ENCODE results near the gene ADO. TPM values are rescaled to one million over a fixed set of nuclear protein-coding genes. Genes with fewer than 3 reads are reported as not detected.
A peak's percentile ranks its signal among the peaks of the same experiment; 100 is the strongest.

The ADO gene
- total and polyA plus RNA-seq, 10 of the 15 experiments (the other 5 are each of a cell fraction or from before 2014, with no cell fraction given): 4.3 to 44.6 (median 18.7) TPM

DNA sequence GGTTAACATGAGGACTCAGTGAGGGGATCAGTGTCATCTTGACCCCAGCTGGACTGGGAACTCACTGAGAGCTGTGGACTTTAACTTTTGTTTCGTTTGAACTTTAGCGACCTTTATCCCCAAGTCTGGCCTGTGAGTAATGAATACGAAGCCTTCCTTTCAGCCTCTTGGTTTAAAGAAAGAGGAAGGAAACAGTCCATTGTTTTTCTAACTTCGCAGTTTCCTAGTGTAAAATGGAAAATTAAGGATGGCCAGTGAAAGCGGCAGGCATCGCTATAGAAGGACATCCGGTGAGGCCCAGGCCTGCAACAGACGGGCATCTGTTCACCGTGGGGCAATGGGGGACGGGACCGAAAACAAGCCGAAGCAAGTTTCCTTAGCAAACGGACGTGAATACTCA is 44.1 kb upstream of the ADO start (continued):
- TF ChIP-seq, protein P1, sequence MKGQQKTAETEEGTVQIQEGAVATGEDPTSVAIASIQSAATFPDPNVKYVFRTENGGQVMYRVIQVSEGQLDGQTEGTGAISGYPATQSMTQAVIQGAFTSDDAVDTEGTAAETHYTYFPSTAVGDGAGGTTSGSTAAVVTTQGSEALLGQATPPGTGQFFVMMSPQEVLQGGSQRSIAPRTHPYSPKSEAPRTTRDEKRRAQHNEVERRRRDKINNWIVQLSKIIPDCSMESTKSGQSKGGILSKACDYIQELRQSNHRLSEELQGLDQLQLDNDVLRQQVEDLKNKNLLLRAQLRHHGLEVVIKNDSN (IDR thresholded peaks at IDR 0.05; ENCODE audit: borderline replicate concordance, extremely low read length, insufficient read depth, low read depth, low read length): no peak
- TF ChIP-seq ZNF274 (IDR thresholded peaks at IDR 0.05; ENCODE audit: insufficient read depth, insufficient read length) (no peak), SRF (IDR thresholded peaks at IDR 0.05; ENCODE audit: low read depth in 2 of 2, low read length in 2 of 2) (no peak)

DNA sequence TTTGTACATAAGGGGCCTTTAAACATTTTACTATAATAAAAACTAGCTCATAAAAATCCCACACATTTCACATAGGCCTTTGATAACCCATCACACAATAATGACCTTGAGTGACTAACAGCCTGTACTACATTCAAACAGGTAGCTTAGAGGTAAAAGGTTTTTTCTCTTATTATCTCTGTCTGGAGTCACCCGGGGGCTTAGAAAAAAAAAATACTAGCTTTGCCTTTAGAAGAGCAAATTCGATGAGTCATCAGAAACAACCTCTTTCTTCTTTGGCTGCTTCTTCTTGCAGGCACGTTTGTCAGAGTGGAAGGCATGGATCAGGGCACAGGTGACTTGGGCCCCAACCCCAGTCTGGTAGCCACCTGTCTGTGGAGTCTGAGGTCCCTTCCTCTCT is 43.4 kb upstream of the ADO start:
- intact Hi-C loops (cut with micrococcal nuclease; ENCODE audit: unreplicated experiment): no loop called here
- ChIA-PET POLR2A (interaction anchor here (0.7 to 2.5 kb wide), 7 partner anchors 17 to 49 kb away, joined by 3 to 10 read pairs (median 3); partner anchors contain the start of gene ADO), SMC1A (ENCODE audit: uncharacterized antibody, unreplicated experiment) (interaction anchor here (0.8 to 5.4 kb wide), 15 partner anchors 8 to 126 kb away, joined by 3 to 49 read pairs (median 5); no protein-coding TSS in a partner anchor), RAD21 (ENCODE audit: unreplicated experiment) (interaction anchor here (0.8 to 4.5 kb wide), 12 partner anchors 9 to 107 kb away, joined by 3 to 23 read pairs (median 5); partner anchors contain the start of gene EGR2), CTCF (interaction anchor here (0.9 to 4.3 kb wide), 13 partner anchors 9 to 168 kb away, joined by 3 to 35 read pairs (median 4); partner anchors contain the start of gene EGR2)
- no peaks in the 10 kb centered on the region for H4K20me1 ChIP-seq (ENCODE audit: control insufficient read depth, insufficient read depth)
- H3K9ac ChIP-seq (ENCODE audit: control insufficient read depth, insufficient read depth, low read length): no peak overlapping the region
- ATAC-seq (0 out of 3 replicates have a peak, but pooled peaks have one; percentile 19), DNase-seq (ENCODE audit: low read depth, low spot score) (no peak), FAIRE-seq (no peak)
- no peak overlapping the region for H3K27ac ChIP-seq (ENCODE audit: control insufficient read depth, insufficient read depth)
- H3K4me1 ChIP-seq (ENCODE audit: control insufficient read depth, insufficient read depth, low read length): peaks cover 3% of the 10 kb centered on the region; the same call in 1 of the 2 replicates
- no TSS peak for BruUV-seq (replicated peaks)
- 35% methylated on average over 3 of the region's 3 CpGs for WGBS (ENCODE audit: insufficient coverage, insufficient replicate concordance, low lambda C conversion rate, missing lambda C conversion rate)
- no peak overlapping the region for H3K4me2 ChIP-seq (ENCODE audit: control insufficient read depth, insufficient read depth)
- TF ChIP-seq KDM1A (IDR thresholded peaks at IDR 0.05; ENCODE audit: borderline replicate concordance) (no peak), BCL11A (IDR thresholded peaks at IDR 0.05; ENCODE audit: low read depth, low read length) (no peak), NFYA (IDR thresholded peaks at IDR 0.05; ENCODE audit: borderline replicate concordance, low read depth, low read length) (no peak), RAD21 (IDR thresholded peaks at IDR 0.05; ENCODE audit: insufficient read depth, low read depth, low read length) (no peak), NR2C2 (IDR thresholded peaks at IDR 0.05; ENCODE audit: borderline replicate concordance, control insufficient read depth, insufficient read length, low read depth) (no peak), STAT3 (IDR thresholded peaks at IDR 0.05; ENCODE audit: low read depth, low read length) (no peak), EGR1 (IDR thresholded peaks at IDR 0.05; ENCODE audit: borderline replicate concordance in 1 of 2, low read depth in 2 of 2, low read length in 2 of 2) (no peak), RB1 (IDR thresholded peaks at IDR 0.05; ENCODE audit: borderline replicate concordance) (no peak), DPF2 (IDR thresholded peaks at IDR 0.05) (no peak), KAT2A (conservative IDR thresholded peaks at IDR 0.05; ENCODE audit: control insufficient read depth, low read depth, low read length) (no peak)
- TF ChIP-seq, protein P2, sequence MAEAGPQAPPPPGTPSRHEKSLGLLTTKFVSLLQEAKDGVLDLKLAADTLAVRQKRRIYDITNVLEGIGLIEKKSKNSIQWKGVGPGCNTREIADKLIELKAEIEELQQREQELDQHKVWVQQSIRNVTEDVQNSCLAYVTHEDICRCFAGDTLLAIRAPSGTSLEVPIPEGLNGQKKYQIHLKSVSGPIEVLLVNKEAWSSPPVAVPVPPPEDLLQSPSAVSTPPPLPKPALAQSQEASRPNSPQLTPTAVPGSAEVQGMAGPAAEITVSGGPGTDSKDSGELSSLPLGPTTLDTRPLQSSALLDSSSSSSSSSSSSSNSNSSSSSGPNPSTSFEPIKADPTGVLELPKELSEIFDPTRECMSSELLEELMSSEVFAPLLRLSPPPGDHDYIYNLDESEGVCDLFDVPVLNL (IDR thresholded peaks at IDR 0.05; ENCODE audit: low read depth, low read length): no peak
- in situ Hi-C loops (cut with MboI): no loop called here
- H3K27me3 ChIP-seq (replicated peaks in 1 of 2; ENCODE audit: control insufficient read depth in 2 of 2, insufficient read depth in 2 of 2, low read length in 1 of 2): no peaks in the 10 kb centered on the region
- peak overlapping the region; percentile 20; the same call in 1 of the 2 replicates for H2AFZ ChIP-seq (ENCODE audit: control insufficient read depth, low read depth, low read length)
- H3K36me3 ChIP-seq (ENCODE audit: control insufficient read depth in 2 of 2, insufficient read depth in 2 of 2, low read length in 1 of 2): no peaks in the 10 kb centered on the region
- no peaks in the 10 kb centered on the region; the same call in 2 of the 3 replicates for H3K9me3 ChIP-seq (replicated peaks; ENCODE audit: control insufficient read depth, insufficient read depth, low read length)
- H3K4me3 ChIP-seq: no peak overlapping the region
- H3K79me2 ChIP-seq (ENCODE audit: control insufficient read depth, insufficient read depth, low read length): no peaks in the 10 kb centered on the region
